AG04449 (cell line): ENCODE data around the gene COL4A4.

Source experiments
- CTCF ChIA-PET: fragments of 350-600 bp; formaldehyde crosslinking; extraction: SDS; loops from one replicate; lab custom pipeline; 2021; ENCODE audit warnings: antibody characterized with exemption; lab: Yijun Ruan, JAX
- POLR2A ChIA-PET: fragments of 400-600, 350-600 bp; formaldehyde crosslinking; extraction: SDS; loops from one replicate; lab custom pipeline; 2020; ENCODE audit warnings: antibody characterized with exemption, inconsistent platforms; lab: Yijun Ruan, JAX
- DNase-seq: peaks from one replicate; pipeline ENCODE4 v3.0.0-alpha.2; 2010; ENCODE audit warnings: low read depth, low spot score
- H3K4me3 ChIP-seq: 2 replicates; pipeline ENCODE4 v1.5.1; 2011; ENCODE audit warnings: low read depth, mild to moderate bottlenecking, control low read depth, low read length
- CTCF ChIP-seq: IDR thresholded peaks from one replicate; pipeline ENCODE4 v1.5.1; 2011; ENCODE audit warnings: mild to moderate bottlenecking, moderate library complexity, low read length, control low read depth, inconsistent platforms; ENCODE audit not compliant: insufficient read depth; ENCODE audit errors: missing control alignments

Gene COL4A4

GRCh38 chr2:226953206-226953605 lies 210.8 kb downstream of the COL4A4 start:
- ChIA-PET POLR2A (no interaction called here), CTCF (interaction anchor here (0.9 kb wide), 1 partner anchor 151 kb away, joined by 5 read pairs; no protein-coding TSS in a partner anchor)
- no peak for TF ChIP-seq CTCF
- no peak overlapping the region for H3K4me3 ChIP-seq
- DNase-seq = no peak
